ENCODE results near the gene ANP32A.

DNA sequence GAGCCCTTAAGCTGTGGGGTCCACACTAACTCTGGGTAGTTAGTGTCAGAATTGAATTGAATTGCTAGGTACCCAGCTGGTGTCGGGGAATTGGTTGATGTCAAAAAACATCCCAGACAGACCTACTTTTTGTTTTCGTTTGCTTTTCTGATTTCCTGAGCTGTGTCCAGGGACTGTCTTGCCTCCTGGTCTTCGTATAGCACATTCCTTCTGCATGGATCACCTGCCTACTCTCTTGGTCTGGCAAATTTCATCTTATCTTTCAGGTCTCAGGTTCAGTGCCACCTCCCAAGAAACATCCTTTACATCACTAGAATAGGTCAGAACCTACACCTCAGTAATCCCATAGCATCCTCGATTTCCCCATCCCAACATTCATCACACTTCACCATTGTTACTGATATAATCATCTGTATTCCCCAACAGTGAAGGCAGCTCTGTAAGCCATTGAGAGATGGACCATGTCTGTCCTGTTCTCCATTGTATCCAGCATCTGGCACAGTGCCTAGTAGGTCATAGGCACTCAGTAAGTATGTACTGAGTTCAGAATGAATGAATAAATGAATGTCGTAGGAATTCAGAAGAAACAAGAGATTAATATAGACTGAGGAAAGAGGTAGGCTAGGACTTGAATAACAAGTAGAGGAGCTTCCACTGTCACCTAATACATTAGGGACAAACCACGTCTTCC lies 81.2 kb downstream of the ANP32A start:
- TF ChIP-seq, protein P1, sequence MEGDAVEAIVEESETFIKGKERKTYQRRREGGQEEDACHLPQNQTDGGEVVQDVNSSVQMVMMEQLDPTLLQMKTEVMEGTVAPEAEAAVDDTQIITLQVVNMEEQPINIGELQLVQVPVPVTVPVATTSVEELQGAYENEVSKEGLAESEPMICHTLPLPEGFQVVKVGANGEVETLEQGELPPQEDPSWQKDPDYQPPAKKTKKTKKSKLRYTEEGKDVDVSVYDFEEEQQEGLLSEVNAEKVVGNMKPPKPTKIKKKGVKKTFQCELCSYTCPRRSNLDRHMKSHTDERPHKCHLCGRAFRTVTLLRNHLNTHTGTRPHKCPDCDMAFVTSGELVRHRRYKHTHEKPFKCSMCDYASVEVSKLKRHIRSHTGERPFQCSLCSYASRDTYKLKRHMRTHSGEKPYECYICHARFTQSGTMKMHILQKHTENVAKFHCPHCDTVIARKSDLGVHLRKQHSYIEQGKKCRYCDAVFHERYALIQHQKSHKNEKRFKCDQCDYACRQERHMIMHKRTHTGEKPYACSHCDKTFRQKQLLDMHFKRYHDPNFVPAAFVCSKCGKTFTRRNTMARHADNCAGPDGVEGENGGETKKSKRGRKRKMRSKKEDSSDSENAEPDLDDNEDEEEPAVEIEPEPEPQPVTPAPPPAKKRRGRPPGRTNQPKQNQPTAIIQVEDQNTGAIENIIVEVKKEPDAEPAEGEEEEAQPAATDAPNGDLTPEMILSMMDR (IDR thresholded peaks at IDR 0.05) = no peak
- no peak for TF ChIP-seq POLR2A (IDR thresholded peaks at IDR 0.05)

Data from testis (tissue), 2 donors.